Hepatic stellate cell (primary cell): ENCODE data around the gene CDS1.
"Not testable (repeated sequence)": the region's sequence is repeated elsewhere in the genome, so short reads cannot be mapped to it uniquely, and the experiment has no call there.

Experiments
- DNase-seq: peaks from one replicate; pipeline ENCODE4 v3.0.0; 2011; ENCODE audit warnings: low spot score

The CDS1 gene

GRCh38 chr4:84611531-84611930 lies 28.6 kb downstream of the CDS1 start:
- DNase-seq = no peak

- no peak for DNase-seq
Measured at GRCh38 chr4:84614891-84615290, 32.0 kb downstream of the CDS1 start.

GRCh38 chr4:84615355-84615754 lies 32.4 kb downstream of the CDS1 start:
- DNase-seq = no peak

DNA sequence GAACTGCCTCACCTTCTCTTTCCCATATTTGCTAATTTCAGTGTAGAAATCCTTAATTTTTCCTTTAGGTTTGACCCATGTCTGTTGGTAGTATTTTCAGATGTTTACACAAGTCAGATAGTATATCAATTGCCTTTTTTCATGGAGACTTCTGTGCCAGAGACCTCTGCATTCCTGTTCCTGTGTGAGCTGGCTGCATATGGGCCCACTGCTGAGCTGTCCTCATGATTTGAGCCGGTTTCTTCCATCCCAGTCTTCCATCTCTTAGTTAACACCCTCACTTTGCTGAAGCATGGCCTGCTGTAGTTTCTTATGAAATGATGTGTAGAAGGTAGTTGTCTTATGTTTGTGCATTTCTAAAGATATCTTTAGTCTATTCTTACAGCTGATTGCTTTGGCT lies 40.0 kb downstream of the CDS1 start:
- DNase-seq = no peak

- DNase-seq = no peak
Measured at GRCh38 chr4:84623661-84624060, 40.7 kb downstream of the CDS1 start.

- no peak for DNase-seq
Measured at GRCh38 chr4:84626673-84627072, 43.7 kb downstream of the CDS1 start.

DNA sequence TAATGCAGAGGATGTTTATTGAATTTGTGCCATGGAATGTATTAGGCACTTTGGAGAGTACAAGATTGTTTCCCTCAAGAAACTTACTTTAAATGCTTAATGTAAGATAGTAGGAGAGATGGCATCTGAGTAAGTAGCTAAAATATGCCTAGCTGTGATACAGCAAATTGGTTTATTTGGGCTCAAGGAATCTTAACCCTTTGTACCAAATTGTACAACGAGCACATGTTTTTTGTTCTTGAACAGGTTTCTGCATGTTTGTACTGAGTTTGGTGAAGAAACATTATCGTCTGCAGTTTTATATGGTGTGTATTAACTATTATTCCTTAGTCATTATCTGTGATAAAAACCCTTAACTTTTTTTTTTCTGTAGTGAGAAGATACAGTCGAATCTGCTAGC lies 48.6 kb downstream of the CDS1 start:
- no peak for DNase-seq

- no peak for DNase-seq
Measured at GRCh38 chr4:84632092-84632491, 49.2 kb downstream of the CDS1 start.

DNA sequence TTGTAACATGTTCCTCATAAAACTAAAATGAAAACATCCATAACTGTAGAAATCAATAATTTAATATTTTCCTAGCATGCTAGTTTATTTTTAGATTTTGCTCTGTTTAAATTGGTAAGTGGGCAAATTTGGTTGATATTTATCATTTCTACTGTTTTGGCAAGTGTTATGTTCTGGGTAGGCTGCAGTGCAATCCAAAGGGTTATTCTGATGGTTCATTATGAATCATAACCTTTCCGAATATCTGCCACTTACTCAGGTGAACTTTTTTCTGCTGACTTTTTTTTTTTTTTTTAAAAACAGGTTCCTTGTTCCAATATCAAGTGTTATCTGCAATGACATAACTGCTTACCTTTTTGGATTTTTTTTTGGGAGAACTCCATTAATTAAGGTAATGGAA lies 52.0 kb downstream of the CDS1 start:
- no peak for DNase-seq

DNA sequence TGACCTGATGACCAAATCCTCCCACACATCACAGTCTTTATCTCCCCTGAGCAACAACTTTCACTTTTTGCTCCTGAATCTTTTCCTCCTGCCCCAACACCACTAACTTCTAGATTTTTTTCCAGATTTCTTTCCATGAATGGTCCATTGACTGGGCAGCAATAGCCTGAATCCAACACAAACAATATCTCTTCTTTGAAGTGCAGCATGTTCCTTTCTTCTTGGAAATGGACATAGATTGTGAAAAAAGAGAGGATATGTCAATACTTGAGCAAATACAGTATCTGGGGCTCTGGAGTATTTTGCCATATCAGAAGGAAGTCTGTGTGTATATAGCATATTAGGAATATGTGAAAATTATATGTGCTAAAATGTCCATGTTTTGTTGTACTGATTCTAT lies 55.2 kb downstream of the CDS1 start:
- DNase-seq = no peak

DNA sequence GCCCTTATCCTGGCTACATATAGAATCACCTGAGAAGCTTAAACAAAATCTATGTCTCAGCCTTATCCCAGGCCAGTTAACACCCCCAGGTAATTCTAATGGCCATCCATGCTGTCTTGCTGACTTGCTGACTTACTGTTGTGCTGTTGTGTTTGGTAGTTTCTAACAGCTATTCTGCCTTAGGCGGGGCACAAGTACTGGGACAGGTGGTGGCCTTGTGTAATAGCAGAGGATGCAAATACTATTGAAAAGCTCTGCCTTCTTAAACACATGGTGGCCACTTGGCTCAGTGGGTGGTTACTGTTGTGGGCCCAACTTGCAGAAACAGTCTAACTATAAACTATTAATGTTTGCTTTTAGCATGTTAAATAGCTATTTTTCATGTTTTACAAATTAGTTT lies 56.2 kb downstream of the CDS1 start:
- DNase-seq = no peak

DNA sequence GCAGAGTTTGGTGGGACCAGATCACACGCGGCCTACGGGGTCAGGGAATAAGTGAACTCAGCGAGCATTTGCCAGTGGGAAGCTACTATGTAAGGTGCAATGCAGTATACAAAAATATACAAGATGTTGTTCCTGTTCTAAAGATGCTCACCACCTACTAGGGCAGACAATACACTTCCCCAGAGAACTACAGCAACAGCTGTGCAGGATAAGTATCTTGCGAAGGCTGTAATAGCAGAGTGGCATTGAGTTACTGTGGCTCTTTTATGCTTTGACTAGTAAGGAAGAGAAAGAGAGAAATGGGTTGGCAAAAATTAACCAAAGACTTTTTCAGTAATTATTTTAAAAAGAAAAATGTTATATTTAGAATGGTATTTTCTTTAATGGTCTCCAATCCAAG lies 61.2 kb downstream of the CDS1 start:
- DNase-seq = no peak

- DNase-seq = no peak
Measured at GRCh38 chr4:84647312-84647884, 64.5 kb downstream of the CDS1 start.

- no peak for DNase-seq
Measured at GRCh38 chr4:84648178-84648577, 65.3 kb downstream of the CDS1 start.

GRCh38 chr4:84648863-84649647 lies 66.1 kb downstream of the CDS1 start:
- no peak for DNase-seq

- DNase-seq = no peak
Measured at GRCh38 chr4:84651499-84651898, 68.6 kb downstream of the CDS1 start.

- DNase-seq = no peak
Measured at GRCh38 chr4:84652478-84652877, 69.6 kb downstream of the CDS1 start.

- DNase-seq = no peak
Measured at GRCh38 chr4:84660606-84661005, 77.7 kb downstream of the CDS1 start.

- no peak for DNase-seq
Measured at GRCh38 chr4:84661191-84661939, 78.4 kb downstream of the CDS1 start.

DNA sequence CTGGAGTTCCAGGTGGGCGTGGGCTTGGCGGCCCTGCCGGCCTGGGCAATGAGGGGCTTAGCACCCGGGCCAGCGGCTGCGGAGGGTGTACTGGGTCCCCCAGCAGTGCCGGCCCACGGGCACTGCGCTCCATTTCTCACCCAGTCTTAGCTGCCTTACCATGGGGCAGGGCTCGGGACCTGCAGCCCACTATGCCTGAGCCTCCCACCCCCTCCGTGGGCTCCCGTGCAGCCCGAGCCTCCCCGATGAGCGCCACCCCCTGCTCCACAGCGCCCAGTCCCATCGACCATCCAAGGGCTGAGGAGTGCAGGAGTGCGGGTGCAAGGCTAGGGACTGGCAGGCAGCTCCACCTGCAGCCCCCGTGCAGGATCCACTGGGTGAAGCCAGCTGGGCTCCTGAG lies 81.8 kb downstream of the CDS1 start:
- DNase-seq = not testable (repeated sequence)

DNA sequence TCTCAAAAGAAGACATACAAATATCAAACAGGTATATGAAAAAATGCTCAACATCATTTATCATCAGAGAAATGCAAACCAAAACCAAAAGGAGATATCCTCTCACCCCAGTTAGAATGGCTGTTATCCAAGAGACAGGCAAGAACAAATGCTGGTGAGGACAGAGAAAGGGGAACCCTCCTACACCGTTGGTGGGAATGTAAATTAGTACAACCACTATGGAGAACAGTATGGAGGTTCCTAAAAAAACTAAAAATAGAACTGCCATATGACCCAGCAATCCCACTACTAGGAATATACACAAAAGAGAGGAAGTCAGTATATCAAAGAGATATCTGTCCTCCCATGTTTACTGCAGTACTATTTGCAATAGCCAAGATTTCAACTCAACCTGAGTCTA lies 83.5 kb downstream of the CDS1 start:
- DNase-seq = no peak

DNA sequence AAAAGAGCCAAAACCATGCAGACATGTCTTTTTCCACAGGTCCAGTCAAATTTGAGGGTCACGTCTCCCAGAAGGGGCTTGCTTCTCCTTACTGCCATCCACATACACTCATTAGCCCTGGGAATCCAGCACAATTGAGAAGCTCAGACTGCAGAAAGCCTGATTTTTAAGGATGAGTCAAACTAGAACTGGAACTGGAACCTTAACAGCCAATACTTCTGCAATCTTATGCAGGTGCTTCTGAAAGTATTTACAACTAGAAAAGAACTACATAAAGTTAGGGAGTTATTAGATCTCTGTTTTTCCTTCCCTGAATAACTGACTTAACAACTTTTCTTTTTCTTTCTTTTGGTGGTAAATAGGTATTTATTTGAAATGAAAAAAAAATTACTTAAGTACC lies 86.3 kb downstream of the CDS1 start:
- no peak for DNase-seq

DNA sequence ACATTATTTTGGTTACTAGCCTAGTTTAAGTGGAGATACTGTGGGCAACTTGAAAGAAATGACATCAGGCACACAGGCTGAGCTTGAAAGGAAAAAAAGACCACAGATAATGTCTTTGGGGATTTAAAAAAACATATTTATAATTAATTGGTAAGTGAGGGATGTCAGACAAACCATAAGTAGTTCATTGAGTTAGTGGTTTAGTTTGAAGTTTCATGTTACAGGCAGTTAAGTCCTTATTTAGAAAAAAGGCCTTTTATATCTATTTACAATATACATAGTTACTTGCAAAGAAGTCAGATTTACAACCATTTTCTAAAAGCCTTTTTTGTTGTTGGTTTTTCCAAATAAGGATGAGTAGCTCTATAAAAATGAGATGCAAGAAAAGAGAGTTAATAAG lies 89.2 kb downstream of the CDS1 start:
- DNase-seq = no peak
